GM18858 (cell line): ENCODE measurements around the gene PSMB8.
"Not testable (repeated sequence)": the region's sequence is repeated elsewhere in the genome, so short reads cannot be mapped to it uniquely, and the experiment has no call there.

Experiments
- ATAC-seq: cut with Tn5 transposase; IDR thresholded peaks from one replicate; pipeline ENCODE4 v1.9.1; 2021; ENCODE audit not compliant: unreplicated experiment

PSMB8 gene

DNA sequence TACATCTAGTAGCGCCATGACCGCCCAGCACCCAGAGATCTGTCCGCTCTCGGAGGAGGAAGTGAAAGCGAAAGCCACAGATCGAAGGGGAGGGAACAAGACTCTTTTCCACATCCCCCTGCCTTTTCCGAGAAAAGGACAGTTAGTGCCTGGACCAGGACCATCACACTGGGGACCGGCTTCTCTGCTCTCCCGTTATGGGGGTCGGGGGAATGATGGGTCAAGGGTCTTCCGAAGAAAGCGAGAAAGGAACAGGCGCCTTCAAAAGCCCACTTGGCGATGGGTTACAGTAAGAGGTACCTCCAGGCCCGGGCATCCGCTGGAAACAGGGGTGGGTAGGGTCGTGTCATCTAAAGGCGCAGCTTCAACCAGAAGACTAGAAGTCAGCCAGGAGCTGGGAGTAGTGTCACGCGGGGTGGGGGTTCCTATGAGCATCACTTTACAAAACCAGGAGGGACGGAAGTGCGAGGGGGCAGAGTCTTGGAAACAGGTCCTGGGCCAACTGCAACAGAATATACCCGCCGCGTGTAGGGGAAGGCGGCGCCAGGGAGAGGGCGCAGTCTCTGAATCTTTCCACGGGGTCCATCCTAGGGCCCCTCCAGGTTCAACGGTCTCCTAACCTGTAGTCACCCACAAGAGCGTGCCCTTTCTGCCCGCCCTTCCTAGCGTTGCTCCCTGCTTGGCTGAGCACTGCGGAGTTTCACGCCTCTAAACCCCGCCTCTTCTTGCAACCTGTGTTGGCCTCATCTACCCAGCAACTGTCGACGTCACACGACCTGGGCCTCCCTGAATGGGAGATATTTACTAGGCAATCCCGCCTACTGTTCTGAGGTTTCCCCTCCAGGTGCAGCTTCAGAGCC is at the start of gene PSMB8:
TSS of gene PSMB8 (minus strand) at position 69 of the 860 bp plus-strand sequence. CDS start at position 18, 51 bp downstream.
- ATAC-seq, result peak; percentile 42

DNA sequence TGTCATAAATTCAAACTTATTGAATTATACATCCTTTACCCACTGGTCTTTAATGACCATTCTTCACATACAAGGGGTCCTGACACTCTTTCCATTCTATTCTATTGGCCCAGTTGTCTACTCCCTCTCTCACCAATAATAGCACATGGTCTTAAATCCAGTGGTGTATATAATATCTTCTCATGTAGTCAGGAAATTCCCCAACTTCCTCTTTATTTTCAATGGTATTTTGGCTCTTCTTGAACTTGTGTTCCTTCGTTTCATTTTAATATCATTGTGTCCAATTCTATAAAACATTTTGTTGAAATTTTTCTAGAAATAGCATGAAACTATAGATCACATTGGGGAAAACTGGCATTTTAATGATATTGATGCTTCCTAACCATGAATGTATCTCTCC is 47.0 kb upstream of the PSMB8 start:
- no peak for ATAC-seq

DNA sequence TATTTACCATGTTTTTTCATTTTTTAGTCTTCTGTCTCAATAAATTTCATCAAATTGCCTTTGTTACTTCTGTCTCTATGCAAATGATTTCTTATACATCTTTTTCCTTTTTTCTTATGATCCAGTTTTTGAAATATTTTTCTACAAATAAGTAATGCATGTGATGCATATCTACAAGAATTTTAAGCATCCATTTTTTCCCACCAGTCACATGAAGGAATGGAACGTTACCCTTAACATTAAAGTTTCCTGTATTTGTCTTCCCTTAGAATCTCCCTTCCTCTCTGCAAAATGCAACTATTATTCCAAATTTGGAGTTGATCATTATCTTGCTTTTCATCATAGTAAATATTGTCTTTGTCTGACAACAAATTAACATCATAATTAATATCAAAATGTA is 45.7 kb upstream of the PSMB8 start:
- no peak for ATAC-seq

DNA sequence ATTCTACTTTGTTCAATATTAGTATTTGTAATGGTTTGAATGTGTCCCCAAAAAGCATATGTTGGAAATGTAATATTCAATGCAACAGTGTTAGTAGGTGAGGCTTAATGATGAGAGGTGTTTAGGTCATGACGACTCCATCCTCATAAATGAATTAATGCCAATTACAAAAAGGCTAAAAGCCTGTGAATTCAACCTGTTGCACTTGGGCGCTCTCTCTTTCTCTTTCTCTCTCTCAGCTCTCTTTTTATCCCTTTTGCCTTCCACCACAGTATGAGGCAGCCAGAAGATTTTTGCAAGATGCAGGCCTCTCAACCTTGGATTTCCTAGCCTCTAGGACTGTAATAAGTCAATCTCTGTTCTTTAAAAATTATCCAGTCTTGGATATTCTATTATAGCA is 44.7 kb upstream of the PSMB8 start:
- ATAC-seq, result no peak

DNA sequence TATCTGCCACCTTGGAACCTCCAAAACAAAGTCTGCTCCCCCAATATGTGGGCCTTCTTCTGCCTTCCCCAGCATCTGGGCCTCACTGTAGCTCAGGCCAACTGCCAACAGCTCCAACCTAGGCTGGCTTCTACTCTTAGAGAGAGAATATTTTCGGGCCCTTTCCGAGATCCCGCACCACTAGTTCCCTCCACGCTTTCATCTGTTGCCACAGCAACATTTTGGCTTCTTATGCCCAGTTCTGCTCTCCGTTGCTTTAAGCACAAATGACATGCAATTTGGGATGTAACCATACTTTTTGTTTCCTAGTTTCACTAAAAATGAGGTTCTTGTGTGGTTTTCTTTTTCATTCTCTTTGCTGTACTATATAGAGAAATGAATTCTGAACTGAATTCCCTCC is 43.8 kb upstream of the PSMB8 start:
- ATAC-seq, result no peak

DNA sequence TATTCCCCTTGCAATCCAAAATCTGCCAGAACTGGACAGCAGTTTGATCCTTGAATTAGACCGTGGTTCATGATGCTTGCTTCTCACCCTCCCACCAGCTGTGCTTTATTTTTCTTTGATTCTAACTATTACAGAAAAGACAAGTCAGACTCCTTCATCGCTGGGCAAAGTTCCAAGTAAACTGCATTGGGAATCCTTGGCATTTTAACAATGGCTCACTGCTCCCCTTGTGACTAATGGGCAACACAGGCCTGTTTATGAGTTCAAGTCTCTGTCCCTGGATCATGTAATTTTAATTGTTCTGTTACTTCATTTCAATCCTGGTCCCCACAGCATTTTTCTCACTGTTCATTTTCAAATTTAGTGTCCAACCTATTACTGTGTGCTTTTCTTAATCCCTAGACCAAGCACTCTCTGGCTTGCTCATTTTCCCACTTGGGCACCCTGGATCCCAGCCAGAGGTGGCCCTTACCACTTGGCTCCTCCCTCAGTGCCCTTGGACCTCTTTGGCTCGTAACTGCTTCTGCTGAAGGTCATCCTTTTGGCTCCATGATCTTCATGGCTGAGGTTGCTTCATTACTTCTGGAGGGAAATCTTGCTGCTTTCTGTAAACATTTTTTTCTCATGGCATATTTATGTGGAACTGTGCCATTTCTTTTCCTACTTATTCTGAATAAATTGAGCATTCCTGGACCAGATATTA is 43.0 kb upstream of the PSMB8 start:
- ATAC-seq, result no peak

DNA sequence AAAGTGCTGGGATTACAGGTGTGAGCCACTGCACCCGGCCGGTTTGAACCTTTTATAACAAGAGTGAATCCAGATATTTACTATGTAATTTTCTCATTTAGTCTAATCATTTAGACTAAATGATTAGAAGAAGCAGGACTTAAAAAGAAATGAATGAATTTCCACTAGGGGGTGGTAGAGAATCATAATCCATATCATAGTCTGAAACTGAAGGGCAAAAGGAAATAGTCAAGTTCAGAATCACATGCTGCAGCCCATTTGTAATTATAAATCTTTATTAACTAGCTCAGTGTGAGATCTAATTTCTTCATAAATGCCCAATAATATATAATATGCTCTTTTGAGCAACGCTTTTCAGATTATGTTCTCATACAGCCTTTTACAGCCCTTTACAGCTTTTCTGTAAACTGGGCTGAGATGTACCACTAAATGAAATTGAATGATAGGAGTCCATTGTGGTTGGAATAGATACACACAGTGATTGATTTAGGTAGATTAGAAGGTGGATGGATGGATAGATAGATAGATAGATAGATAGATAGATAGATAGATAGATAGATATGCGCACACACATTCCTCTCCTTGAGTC is 41.9 kb upstream of the PSMB8 start:
- ATAC-seq, result no peak

DNA sequence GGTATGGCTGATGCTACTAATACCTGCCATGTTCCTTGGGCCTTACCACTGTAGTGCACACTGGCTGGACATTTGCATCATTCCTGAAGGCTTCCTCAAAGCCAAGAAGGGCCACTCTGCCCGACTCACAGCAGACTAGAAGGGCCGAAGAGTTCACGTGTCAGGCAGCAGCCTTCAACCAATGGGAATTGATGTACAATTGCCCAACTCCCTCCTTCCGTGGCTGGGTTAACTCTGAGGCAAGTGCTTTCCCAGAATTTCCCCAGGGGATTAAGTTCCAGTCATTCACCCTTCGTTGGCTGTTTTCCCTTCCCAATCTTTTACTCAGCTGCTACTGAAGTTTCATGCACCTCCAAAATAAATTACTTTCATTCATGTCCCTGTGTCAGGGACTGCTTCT is 39.9 kb upstream of the PSMB8 start:
- no peak for ATAC-seq

DNA sequence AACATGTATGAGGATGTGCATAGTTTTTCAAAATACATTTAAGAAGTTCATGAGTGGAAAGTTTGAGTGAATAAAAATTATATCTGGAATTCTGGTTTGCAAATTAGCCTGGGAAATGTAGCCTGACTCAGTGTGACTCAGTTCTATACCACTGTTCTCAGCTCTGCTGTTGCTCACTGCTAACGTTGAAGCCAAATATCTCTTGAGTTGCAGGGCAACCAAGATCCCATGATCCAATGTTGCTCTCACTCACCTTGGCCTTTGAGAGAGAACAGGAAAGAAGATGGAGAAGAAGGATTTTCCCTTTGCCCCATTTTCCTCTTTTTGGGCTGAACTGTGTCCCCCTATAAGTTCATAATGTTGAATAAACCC is 39.0 kb upstream of the PSMB8 start:
- no peak for ATAC-seq

DNA sequence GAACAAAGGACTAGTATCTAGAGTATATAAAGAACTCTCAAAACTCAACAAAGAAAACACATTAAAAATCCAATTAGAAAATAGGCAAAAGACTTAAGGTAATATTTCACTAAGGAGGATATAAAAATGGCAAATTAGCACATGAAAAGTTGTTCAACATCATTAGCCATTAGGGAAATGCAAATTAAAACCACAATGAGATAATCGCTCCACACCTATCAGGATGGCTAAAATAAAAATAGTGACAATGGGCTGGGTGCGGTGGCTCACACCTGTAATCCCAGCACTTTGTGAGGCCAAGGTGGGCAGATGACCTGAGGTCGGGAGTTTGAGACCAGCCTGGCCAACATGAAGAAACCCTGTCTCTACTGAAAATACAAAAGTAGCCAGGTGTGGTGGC is 37.1 kb upstream of the PSMB8 start:
- not testable (repeated sequence) for ATAC-seq

DNA sequence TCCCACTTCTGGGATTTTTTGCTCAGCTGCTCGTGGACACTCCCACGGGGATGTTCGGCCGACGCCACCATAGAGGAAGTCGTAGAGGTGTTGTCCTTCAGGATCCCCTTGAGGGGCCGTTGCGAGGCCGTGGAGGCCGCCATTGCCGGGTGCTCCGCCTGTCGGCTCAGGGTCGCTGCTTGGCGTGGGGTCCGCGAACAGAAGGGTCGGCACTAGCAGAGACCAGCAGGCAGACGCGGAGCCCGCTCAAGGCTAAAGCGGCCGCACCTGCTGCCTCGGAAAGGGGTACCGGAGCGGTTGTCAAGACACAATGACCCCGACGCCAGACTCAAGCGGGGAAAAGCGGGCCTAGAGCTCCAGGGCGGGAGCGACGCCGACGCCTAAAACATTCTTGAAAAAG is 35.8 kb upstream of the PSMB8 start:
- no peak for ATAC-seq

DNA sequence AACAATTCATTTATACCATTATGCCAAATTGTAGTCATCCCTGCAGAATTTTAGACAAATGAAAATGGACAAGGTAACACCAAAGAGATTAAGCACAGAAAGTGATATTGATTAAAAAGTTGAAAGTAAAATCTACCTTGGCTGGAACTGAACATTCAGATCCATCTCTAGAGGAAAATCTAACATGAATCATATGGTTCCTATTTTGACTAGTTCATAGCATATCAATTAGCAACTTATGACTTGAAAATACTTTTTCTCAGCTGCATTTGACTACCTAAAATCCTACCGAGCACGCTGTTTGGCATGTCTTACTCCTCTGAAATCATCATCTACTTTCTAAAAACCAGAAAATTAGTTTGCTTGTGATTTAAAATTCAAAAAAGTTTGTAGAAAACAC is 32.8 kb upstream of the PSMB8 start:
- no peak for ATAC-seq

DNA sequence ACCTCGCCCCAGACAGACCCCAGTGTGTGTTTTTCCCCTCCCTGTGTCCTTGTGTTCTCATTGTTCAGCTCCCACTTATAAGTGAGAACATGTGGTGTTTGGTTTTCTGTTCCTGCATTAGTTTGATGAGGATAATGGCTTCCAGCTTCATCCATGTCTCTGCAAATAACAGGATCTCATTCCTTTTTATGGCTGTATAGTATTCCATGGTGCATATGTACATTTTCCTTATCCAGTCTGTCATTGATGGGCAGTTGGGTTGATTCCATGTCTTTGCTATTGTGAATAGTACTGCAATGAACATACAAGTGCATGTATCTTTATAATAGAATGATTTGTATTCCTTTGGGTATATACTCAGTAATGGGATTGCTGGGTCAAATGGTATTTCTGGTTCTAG is 30.1 kb upstream of the PSMB8 start:
- ATAC-seq, result not testable (repeated sequence)

DNA sequence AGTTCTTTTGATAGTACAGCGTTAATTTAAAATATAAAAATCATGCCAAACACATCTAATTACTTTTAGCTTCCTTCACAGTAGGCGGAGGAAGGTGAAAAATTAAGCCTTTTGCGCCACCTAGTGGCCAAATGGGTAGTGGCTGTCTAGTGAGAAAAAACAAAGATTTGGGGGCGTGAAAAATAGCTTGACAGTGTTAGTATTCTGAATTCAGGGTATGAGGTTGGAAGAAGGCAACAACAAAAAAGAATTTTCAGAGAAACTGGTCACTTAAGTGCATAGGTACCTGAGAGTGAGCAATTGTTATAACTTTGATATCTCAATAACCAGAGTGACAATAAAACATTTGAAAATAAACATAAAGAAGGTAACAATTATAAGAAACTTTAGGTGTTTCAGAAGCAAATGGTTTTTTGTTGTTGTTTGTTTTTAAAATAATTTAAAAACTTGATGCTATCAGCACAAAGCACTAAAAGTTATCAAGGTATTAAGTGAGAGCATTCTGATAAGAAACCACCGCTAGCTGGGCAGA is 24.5 kb upstream of the PSMB8 start:
- ATAC-seq, result no peak

DNA sequence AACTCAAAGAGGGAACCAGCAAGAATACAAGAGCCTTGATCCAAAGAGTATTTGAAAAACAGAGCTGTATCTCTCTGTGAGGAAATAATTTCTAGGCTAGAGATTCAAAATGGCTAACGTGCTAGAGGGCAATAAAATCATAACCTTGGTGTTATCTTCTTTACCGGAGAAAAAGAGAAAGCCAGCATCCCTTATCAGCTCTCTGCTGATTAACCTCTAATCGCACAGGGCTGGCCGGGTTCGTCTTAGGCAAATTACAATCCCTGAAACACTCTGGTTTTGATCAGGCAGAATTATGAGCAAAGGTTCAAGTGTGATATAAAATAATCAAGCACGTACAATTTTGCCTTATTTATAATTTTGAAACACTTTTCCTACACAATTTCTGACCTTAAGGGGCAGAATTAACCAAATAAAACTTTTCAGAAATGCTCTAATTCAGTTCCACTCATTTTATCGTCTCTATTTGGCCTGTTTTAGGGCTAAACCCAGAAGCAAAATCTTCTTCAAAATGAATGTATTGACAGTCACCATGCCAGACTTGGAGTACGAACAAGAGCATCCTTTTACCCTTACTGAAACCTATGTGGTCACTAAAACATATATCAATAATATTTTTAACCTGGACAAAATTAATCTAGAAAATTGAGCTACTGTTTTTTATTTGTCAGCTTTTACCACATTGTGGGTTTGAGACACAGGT is 23.9 kb upstream of the PSMB8 start:
- ATAC-seq, result no peak

DNA sequence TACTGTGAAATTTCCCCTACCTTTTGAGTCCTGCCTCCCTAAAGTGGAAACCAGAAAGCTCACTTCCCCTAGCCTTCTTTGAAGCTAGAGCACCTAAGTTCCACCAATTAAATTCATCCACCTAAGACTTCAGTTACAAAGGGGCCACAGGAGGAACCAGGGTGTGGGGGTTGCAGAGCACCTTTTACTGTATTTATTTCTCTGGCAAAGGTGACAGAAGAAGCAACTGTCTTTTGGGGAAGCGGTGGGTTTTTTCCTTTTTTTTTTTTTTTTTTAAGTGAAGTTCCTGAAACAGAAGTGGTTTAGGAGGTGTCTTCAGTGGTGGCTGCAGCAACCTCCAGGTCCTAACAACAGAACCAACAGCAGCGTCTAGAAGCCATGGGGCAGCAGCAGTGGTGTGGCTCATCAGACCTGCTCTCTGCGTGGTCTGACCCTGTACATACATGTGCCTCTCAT is 23.2 kb upstream of the PSMB8 start:
- no peak for ATAC-seq

DNA sequence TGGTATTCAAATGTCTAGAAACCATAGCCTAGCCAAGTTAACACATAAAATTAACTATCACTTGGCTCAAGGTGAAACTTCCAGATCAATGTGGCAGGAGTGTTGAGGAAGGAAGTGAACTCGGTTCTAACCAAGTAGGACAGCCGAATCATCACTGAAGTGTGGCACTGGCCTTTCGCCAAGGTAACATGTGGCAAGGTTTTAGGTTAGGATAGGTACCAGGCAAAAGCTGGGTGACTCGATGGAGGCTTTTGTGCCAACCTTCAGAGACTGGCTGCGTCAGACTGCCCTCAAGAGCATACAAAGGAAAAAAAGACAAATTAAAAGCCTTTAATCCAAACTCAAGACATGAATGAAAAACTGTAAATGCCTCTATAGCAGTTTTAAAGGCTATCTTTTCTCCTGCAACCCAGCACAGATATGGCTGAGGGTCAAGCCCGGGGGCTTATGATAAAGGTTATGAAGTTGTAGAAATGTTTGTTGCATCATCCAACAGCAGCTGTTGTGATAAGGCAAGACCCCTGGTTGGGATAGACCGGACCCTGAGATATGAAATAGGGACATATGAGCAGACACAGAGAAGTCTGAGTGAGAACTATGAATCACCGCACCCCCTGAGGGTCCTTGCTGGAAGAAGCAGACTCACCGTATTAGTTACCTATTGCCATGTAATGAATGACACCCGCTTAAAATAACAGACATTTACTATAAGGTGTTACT is 22.0 kb upstream of the PSMB8 start:
- ATAC-seq, result no peak

DNA sequence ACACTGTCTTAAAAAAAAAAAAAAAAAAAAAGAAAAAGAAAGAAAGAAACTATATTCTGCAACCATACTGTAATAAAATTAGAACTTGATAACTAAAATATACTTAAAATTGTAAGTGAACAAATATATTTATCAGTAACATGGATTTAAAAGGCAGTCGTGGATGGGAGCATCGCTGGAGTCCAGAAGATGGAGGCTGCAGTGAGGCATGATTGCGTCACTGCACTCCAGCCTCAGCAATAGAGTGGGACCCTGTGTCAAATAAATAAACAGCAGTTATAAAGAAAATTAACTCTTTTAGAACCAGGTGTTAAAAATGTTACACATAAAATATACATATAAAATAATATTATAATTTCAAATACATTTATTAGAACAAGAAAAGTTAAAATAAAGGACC is 18.9 kb upstream of the PSMB8 start:
- no peak for ATAC-seq

DNA sequence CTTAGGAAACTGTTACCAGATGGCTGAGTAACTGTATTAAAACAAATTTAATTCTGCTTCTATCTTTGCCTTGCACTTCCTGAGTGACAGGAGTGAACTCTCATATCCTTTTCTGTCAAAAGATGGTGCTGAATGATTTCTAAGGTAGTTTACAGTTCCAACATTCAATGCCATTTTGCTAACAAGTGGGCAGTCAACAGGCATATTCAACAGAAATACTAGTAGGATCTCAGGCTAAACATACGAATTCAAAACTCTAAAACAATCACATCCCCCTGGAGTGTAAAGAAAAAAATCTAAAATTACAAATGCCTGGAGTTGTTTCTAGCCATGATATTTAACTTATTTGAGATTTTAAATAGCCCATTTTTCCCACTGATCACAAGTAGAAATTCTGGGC is 16.8 kb upstream of the PSMB8 start:
- ATAC-seq, result no peak

DNA sequence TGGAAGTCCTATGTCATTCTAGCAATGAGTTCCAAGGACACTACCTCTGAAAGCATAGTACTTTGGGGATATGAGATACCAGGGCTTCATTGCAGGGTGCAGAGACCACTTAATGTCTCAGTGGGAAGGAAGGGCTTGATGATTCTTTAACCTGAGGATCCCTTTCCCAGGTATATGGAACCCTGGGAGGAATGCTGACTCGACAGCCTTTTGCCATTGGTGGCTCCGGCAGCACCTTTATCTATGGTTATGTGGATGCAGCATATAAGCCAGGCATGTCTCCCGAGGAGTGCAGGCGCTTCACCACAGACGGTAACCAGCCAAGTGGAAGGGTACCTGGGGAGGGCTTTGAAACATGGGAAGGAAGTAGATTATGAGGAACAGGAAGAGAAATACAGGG is 14.3 kb upstream of the PSMB8 start:
- ATAC-seq, result no peak
